HepG2 (cell line): ENCODE results near the gene FOCAD. TPM values are rescaled to one million over a fixed set of nuclear protein-coding genes. Genes with fewer than 3 reads are reported as not detected.

Experiments
- BCL3 ChIP-seq: sonication (generic); formaldehyde crosslinking; IDR thresholded peaks from 2 replicates; pipeline ENCODE4 v1.5.1; 2020; ENCODE audit warnings: mild to moderate bottlenecking, missing genetic modification reagents, moderate library complexity
- FOSL1 ChIP-seq: sonication (generic); formaldehyde crosslinking; IDR thresholded peaks from 2 replicates; pipeline ENCODE4 v1.9.0; 2021; ENCODE audit warnings: missing genetic modification reagents, borderline replicate concordance
- FOSL2 ChIP-seq: sonication (generic); formaldehyde crosslinking; IDR thresholded peaks from 2 replicates; pipeline ENCODE4 v1.4.0; 2020; ENCODE audit warnings: missing genetic modification reagents
- HNRNPL ChIP-seq: fragments of 200-400 bp; formaldehyde crosslinking; IDR thresholded peaks from 2 replicates; pipeline ENCODE4 v1.6.1; 2017; ENCODE audit warnings: mild to moderate bottlenecking, low read depth, low read length
- MAZ ChIP-seq, 2 experiments: sonication (generic) in 1 of 2; formaldehyde crosslinking in 1 of 2; IDR thresholded peaks; 2 replicates each; pipeline versions ENCODE4 v1.5.0 to v1.6.1; 2012 to 2020; ENCODE audit warnings: low read depth in 2 of 2, mild to moderate bottlenecking in 2 of 2, borderline replicate concordance in 1 of 2, improper control_type of control experiment in 1 of 2, low read length in 1 of 2, missing genetic modification reagents in 1 of 2, moderate library complexity in 1 of 2
- MEIS2 ChIP-seq: sonication (generic); formaldehyde crosslinking; IDR thresholded peaks from 2 replicates; pipeline ENCODE4 v1.9.0; 2021; ENCODE audit warnings: mild to moderate bottlenecking, missing genetic modification reagents
- SP2 ChIP-seq: sonication (generic); formaldehyde crosslinking; IDR thresholded peaks from 2 replicates; pipeline ENCODE4 v1.5.1; 2020; ENCODE audit warnings: mild to moderate bottlenecking, missing genetic modification reagents
- ZNF101 ChIP-seq: sonication (generic); formaldehyde crosslinking; IDR thresholded peaks from 2 replicates; pipeline ENCODE4 v1.4.0; 2020; ENCODE audit warnings: mild to moderate bottlenecking, low read depth, missing genetic modification reagents, borderline replicate concordance
- ZNF30 ChIP-seq: sonication (generic); formaldehyde crosslinking; IDR thresholded peaks from 2 replicates; pipeline ENCODE4 v1.5.0; 2020; ENCODE audit warnings: mild to moderate bottlenecking, missing genetic modification reagents
- ZNF749 ChIP-seq: sonication (generic); formaldehyde crosslinking; IDR thresholded peaks from 2 replicates; pipeline ENCODE4 v1.8.0; 2022; ENCODE audit warnings: mild to moderate bottlenecking, missing genetic modification reagents, moderate library complexity, borderline replicate concordance
- polyA plus RNA-seq, 8 experiments: library from polyadenylated mRNA; depleted of rRNA in 3 of 8; stranded (reverse) in 7 of 8; unstranded in 1 of 8; fragments of >200 nt; fragmentation: Illumina TruSeq in 4 of 8; extraction: Trizol in 4 of 8; gene quantifications; 2 replicates each; pipeline versions ENCODE4 v1.2.1 to v1.2.3, GENCODE V29; 2011 to 2016; ENCODE audit warnings: low read depth in 4 of 8, missing spikeins in 1 of 8, mixed read lengths in 1 of 8; ENCODE audit not compliant: insufficient read depth in 1 of 8
- total RNA-seq, 5 experiments: library from RNA; depleted of rRNA; stranded (reverse); fragments of >200 nt; fragmentation: Illumina TruSeq; extraction: Trizol; gene quantifications; 2 replicates each; pipeline ENCODE4 v1.2.3, GENCODE V29; 2016; ENCODE audit warnings: low read depth in 1 of 5
- TF ChIP-seq, protein P1 (sequence below): sonication (generic); formaldehyde crosslinking; IDR thresholded peaks from 2 replicates; pipeline ENCODE4 v1.9.0; 2021; ENCODE audit warnings: missing genetic modification reagents, borderline replicate concordance
- TF ChIP-seq, protein P2 (sequence below): sonication (generic); formaldehyde crosslinking; IDR thresholded peaks from 2 replicates; pipeline ENCODE4 v1.8.0; 2022; ENCODE audit warnings: mild to moderate bottlenecking, missing genetic modification reagents, moderate library complexity
- TF ChIP-seq, protein P3 (sequence below): sonication (generic); formaldehyde crosslinking; IDR thresholded peaks from 2 replicates; pipeline ENCODE4 v1.9.0; 2022; ENCODE audit warnings: low read depth, missing genetic modification reagents
- TF ChIP-seq, protein P4 (sequence below), 2 experiments: sonication (generic) in 1 of 2; formaldehyde crosslinking in 1 of 2; IDR thresholded peaks; 2 replicates each; pipeline versions ENCODE4 v1.5.1 to v1.6.1; 2011 to 2020; ENCODE audit warnings: borderline replicate concordance in 1 of 2, low read depth in 1 of 2, low read length in 1 of 2, mild to moderate bottlenecking in 1 of 2, missing genetic modification reagents in 1 of 2, moderate library complexity in 1 of 2
- TF ChIP-seq, protein P5 (sequence below): sonication (generic); formaldehyde crosslinking; IDR thresholded peaks from 2 replicates; pipeline ENCODE4 v1.4.0; 2020; ENCODE audit warnings: missing genetic modification reagents

The FOCAD gene
- total and polyA plus RNA-seq, 2 of the 13 experiments (the other 11 are each of a cell fraction or from before 2014, with no cell fraction given), result 18.0 to 31.1 TPM

DNA sequence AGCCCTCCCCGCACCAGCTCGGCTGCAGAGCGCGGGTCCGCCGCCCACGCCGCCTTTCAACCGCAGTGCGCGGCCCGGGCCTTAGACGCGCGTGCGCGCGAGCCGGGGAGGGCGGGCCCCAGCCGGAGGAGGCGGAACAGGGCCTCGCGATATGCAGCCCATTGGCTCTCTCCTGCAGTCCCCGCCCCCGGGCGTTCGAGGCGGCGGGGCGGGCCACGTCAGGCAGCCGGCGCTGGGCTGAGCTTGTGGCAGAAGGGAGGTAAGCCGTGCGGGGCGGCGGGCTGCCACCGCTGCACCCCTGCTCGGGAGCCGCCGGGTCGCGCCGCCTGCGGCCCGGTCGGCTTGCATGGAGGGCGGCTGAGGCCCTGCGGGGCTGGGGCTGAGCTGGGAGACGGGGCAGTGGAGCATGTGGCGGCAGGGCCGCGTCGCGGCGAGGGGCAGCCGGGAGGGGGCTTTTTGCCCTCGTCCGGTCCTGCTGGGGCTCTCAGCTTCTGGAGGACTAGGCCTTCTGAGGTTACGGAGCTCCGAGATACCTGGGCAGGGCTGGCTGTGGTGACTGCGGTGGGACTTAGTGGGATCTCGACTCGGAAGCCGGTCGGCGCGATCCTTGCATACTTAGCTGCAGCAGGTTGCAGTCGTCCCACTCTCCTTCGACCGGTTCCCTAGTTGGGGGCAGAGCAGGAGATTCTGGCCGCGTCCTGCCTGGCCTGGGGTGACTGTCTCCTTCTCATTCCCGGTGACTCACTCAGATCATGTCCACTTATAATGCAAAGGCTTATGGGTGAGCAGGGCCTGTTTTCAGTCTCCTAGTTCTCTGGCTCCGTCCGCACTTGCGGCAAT is at the start of gene FOCAD (continued):
- TF ChIP-seq BCL3 (peak; percentile 73; the same call in 1 of the 2 replicates), MEIS2 (CRISPR knock-in tag) (peak; percentile 62; the same call in 1 of the 2 replicates), ZNF101 (CRISPR knock-in tag) (peak; percentile 87; the same call in 1 of the 2 replicates), ZNF30 (CRISPR knock-in tag) (no peak), FOSL1 (peak; percentile 45; the same call in 1 of the 2 replicates), ZNF749 (CRISPR knock-in tag) (peak; percentile 70; the same call in 1 of the 2 replicates), HNRNPL (no peak), FOSL2 (CRISPR knock-in tag) (peak; percentile 90), SP2 (CRISPR knock-in tag) (peak; percentile 75), MAZ (IDR thresholded peaks at IDR 0.05; ENCODE audit: borderline replicate concordance, low read depth, low read length) (peak; percentile 65; the same call in 1 of the 2 replicates), MAZ (CRISPR knock-in tag; IDR thresholded peaks at IDR 0.05; ENCODE audit: low read depth) (peak; percentile 95)
- TF ChIP-seq, protein P1, sequence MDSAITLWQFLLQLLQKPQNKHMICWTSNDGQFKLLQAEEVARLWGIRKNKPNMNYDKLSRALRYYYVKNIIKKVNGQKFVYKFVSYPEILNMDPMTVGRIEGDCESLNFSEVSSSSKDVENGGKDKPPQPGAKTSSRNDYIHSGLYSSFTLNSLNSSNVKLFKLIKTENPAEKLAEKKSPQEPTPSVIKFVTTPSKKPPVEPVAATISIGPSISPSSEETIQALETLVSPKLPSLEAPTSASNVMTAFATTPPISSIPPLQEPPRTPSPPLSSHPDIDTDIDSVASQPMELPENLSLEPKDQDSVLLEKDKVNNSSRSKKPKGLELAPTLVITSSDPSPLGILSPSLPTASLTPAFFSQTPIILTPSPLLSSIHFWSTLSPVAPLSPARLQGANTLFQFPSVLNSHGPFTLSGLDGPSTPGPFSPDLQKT, result 0 out of 2 replicates have a peak, but pooled peaks have one; percentile 17
- TF ChIP-seq, protein P2, sequence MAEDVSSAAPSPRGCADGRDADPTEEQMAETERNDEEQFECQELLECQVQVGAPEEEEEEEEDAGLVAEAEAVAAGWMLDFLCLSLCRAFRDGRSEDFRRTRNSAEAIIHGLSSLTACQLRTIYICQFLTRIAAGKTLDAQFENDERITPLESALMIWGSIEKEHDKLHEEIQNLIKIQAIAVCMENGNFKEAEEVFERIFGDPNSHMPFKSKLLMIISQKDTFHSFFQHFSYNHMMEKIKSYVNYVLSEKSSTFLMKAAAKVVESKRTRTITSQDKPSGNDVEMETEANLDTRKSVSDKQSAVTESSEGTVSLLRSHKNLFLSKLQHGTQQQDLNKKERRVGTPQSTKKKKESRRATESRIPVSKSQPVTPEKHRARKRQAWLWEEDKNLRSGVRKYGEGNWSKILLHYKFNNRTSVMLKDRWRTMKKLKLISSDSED (CRISPR knock-in tag), result no peak
- TF ChIP-seq, protein P3, sequence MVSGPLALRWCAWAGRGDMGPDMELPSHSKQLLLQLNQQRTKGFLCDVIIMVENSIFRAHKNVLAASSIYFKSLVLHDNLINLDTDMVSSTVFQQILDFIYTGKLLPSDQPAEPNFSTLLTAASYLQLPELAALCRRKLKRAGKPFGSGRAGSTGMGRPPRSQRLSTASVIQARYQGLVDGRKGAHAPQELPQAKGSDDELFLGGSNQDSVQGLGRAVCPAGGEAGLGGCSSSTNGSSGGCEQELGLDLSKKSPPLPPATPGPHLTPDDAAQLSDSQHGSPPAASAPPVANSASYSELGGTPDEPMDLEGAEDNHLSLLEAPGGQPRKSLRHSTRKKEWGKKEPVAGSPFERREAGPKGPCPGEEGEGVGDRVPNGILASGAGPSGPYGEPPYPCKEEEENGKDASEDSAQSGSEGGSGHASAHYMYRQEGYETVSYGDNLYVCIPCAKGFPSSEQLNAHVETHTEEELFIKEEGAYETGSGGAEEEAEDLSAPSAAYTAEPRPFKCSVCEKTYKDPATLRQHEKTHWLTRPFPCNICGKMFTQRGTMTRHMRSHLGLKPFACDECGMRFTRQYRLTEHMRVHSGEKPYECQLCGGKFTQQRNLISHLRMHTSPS (CRISPR knock-in tag), result 0 out of 2 replicates have a peak, but pooled peaks have one; percentile 47
- TF ChIP-seq, protein P4, sequence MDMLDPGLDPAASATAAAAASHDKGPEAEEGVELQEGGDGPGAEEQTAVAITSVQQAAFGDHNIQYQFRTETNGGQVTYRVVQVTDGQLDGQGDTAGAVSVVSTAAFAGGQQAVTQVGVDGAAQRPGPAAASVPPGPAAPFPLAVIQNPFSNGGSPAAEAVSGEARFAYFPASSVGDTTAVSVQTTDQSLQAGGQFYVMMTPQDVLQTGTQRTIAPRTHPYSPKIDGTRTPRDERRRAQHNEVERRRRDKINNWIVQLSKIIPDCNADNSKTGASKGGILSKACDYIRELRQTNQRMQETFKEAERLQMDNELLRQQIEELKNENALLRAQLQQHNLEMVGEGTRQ (IDR thresholded peaks at IDR 0.05; ENCODE audit: low read depth, low read length), result no peak
- TF ChIP-seq, protein P4 (CRISPR knock-in tag; IDR thresholded peaks at IDR 0.05; ENCODE audit: borderline replicate concordance), result no peak
- TF ChIP-seq, protein P5, sequence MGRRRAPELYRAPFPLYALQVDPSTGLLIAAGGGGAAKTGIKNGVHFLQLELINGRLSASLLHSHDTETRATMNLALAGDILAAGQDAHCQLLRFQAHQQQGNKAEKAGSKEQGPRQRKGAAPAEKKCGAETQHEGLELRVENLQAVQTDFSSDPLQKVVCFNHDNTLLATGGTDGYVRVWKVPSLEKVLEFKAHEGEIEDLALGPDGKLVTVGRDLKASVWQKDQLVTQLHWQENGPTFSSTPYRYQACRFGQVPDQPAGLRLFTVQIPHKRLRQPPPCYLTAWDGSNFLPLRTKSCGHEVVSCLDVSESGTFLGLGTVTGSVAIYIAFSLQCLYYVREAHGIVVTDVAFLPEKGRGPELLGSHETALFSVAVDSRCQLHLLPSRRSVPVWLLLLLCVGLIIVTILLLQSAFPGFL, result no peak
